Activated CD8-positive, alpha-beta memory T cell treated with anti-CD3 and anti-CD28 coated beads for 4 hours (primary cell): Measurements from ENCODE around the gene KRTAP2-3.
"Not testable (repeated sequence)": the region's sequence is repeated elsewhere in the genome, so short reads cannot be mapped to it uniquely, and the experiment has no call there.

Experiments
- DNase-seq, 2 donors: peaks; one replicate each; pipeline ENCODE4 v3.0.0-alpha.2; 2020; ENCODE audit warnings: low read depth in 2 of 2

KRTAP2-3 gene, protein sequence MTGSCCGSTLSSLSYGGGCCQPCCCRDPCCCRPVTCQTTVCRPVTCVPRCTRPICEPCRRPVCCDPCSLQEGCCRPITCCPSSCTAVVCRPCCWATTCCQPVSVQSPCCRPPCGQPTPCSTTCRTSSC

DNA sequence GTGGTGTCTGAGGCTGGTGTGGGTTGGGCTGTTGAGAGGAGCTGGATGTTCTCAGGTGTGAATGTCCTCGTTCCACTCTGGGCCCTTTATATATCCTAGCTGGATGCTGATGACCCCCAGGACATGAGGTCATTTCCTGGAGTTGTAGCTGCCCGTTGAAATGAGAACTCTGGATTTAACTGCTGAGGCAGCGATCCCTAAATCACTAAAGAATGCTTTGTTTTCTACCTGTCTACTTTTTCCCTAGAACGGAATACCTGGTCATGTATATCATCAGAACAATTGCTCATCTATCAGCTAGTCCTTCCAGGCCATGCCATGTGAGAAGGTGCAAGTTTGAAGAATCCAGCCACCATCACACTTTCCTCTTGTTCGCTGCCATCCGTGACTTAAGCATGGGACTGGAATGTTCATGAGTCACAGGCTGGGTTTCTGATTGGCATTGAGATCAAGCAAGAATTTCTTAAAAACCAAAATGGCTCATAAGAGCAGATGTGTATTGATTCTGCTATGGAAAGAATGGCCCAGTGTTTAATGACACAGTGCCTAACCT is at the start of gene KRTAP2-3:
Gene KRTAP2-3 (minus strand): TSS at position 63 of the 553 bp plus-strand sequence. CDS start 64 bp downstream, outside the sequence.
- no peak for DNase-seq

DNA sequence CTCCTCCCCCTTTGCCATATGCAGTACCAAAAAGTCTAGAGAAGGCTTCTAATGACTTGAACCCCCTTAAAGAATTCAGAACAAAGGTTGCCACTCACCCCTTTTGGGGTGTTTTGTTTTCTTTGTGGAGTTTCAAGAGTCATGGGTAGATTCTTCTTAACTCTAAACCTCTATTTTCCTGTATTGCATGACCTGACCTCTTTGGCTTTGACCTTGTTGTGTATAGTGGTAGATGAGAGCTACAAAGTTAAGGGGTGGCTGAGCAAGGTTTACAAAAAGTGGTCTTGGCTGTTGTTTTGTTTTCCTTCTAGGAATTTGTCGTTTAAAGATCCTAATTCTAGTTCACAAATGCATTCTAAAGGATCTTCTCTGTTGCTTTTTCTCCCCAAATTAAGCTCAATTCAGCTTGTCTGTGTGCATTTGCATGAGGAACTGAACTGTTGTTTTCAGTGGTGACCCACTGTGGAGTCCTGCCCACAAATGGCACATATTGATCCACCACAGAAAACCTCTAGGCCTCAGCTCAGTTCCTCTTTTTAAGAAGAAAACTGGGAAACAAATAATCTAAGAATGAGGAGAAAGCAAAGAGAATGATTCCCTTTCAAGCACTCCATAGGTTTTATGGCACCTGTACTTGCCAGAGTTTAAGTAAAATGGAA is 48.9 kb upstream of the KRTAP2-3 start:
- not testable (repeated sequence) for DNase-seq

- DNase-seq, result no peak
These were observed 48.1 kb upstream of the KRTAP2-3 start for GRCh38 chr17:41107941-41108450.

DNA sequence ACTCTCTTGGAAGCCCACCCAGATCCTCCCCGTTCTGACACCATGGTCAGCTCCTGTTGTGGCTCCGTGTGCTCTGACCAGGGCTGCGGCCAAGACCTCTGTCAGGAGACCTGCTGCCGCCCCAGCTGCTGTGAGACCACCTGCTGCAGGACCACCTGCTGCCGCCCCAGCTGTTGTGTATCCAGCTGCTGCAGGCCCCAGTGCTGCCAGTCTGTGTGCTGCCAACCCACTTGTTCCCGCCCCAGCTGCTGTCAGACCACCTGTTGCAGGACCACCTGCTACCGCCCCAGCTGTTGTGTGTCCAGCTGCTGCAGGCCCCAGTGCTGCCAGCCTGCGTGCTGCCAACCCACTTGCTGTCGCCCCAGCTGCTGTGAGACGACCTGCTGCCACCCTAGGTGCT is 45.4 kb upstream of the KRTAP2-3 start, which contains the start of gene KRTAP4-9:
Gene KRTAP4-9 (plus strand): TSS at position 43 of the 400 bp plus-strand sequence. CDS start 0 bp downstream, at position 43.
- not testable (repeated sequence) for DNase-seq

- not testable (repeated sequence) for DNase-seq
These were observed 44.6 kb upstream of the KRTAP2-3 start for GRCh38 chr17:41104386-41105038.

DNA sequence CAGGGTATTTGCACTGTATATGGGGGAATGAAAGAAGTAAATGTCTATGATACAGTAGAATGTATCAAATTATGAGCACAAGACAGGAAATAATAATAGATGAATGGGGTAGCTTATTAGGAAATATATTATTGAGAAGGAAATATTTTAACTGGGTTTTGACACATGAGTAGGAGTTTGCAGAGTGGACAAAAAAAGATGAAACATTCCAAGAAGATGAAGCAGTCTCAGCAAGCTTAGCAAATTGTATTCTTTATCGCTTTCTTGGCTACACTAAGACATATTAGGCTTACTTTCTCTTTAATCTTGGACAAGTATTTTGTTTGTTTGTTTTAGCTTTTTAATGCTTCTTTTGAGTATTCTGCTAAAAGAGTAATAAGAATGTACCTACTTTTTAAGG is 44.0 kb upstream of the KRTAP2-3 start:
- DNase-seq, result no peak

- DNase-seq, result no peak
These were observed 41.8 kb upstream of the KRTAP2-3 start, which contains the start of gene KRTAP4-16 for GRCh38 chr17:41101586-41102259. KRTAP4-16 (minus strand) TSS chr17:41102209; CDS start chr17:41102209, 0 bp downstream.

GRCh38 chr17:41099682-41100480 is 40.0 kb upstream of the KRTAP2-3 start:
- not testable (repeated sequence) for DNase-seq

GRCh38 chr17:41098481-41098880 is 38.6 kb upstream of the KRTAP2-3 start:
- no peak for DNase-seq

- DNase-seq, result no peak
These were observed 38.1 kb upstream of the KRTAP2-3 start, which contains the start of gene KRTAP4-8 for GRCh38 chr17:41098042-41098441. KRTAP4-8 (minus strand) TSS chr17:41098142; CDS start chr17:41098084, 58 bp downstream.

DNA sequence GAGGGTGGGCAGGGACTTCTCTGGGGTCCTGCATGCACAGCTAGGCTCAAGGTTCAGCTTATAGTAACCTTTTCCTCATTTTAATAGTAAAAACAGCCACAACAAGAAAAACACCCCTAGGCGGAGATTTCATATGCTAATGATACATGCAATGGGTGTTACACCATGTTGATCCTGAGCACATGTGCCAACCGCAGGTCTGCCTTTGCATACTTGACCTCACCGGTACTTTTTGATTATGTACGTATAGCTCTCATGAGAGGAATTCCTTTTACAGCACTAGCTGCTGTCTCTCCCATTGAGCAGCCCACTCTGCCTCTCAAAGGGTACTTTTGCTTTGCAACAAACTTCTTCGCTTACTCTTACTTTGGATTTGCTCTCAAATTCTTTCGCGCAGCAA is 36.1 kb upstream of the KRTAP2-3 start:
- DNase-seq, result no peak

DNA sequence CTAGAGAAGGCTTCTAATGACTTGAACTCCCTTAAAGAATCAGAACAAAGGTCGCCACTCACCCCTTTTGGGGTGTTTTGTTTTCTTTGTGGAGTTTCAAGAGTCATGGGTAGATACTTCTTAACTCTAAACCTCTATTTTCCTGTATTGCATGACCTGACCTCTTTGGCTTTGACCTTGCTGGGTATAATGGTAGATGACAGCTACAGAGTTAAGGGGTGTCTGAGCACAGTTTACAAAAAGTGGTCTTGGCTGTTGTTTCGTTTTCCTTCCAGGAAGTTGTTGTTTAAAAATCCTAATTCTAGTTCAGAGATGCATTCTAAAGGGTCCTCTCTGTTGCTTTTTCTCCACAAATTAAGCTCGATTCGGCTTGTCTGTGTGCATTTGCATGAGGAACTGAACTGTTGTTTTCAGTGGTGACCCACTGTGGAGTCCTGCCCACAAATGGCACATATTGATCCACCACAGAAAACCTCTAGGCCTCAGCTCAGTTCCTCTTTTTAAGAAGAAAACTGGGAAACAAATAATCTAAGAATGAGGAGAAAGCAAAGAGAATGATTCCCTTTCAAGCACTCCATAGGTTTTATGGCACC is 28.9 kb upstream of the KRTAP2-3 start:
- DNase-seq, result not testable (repeated sequence)

DNA sequence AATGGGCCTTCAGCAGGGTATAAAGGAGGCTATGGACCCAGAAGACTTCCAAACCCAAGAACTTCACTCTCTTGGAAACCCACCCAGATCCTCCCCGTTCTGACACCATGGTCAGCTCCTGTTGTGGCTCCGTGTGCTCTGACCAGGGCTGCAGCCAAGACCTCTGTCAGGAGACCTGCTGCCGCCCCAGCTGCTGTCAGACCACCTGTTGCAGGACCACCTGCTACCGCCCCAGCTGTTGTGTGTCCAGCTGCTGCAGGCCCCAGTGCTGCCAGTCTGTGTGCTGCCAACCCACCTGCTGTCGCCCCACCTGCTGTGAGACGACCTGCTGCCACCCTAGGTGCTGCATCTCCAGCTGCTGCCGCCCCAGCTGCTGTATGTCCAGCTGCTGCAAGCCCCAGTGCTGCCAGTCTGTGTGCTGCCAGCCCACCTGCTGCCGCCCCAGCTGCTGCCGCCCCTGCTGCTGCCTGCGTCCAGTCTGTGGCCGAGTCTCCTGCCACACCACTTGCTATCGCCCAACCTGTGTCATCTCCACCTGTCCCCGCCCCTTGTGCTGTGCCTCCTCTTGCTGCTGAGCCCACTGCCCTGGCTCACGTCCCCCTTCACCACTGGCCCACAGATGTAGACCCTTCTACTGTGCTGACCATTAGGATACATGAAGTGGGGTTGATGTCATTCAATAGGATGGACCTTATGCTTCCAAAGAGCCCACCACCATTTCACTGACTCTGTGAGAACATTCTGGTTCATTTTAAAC is 24.4 kb upstream of the KRTAP2-3 start, which contains the start of gene KRTAP4-7:
Gene KRTAP4-7 (plus strand): TSS at position 51 of the 757 bp plus-strand sequence. CDS start 57 bp downstream, at position 108.
- not testable (repeated sequence) for DNase-seq

DNA sequence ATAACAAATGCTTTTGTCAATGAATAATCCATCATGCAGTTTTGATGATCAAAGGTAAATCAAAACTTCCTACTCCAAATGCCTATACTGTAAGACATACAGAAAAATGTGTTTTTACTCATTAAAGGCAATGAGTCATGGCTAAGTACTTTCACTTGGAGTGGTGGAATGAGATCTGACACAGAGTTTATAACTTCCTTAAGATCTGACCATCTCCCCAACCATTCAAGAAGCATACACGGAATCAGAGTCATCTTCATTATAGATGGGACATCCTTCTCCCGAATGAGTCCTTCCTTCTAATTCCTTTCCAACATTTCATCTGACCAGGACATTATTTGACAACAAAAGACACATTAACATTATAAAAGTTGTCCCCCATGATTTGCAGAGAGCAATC is 23.5 kb upstream of the KRTAP2-3 start:
- not testable (repeated sequence) for DNase-seq

DNA sequence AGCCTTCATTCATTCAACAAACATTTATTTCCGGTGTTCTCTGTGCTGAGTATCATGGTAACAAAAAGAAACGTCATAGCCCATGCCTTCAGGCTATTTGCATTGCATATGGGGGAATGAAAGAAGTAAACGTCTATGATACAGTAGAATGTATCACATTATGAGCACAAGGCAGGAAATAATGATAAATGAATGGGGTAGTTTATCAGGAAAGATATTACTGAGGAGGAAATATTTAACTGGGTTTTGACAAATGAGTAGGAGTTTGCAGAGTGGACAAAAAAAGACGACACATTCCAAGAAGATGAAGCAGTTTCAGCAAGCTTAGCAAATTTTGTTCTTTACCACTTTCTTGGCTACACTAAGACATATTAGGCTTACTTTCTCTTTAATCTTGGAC is 22.7 kb upstream of the KRTAP2-3 start:
- DNase-seq, result no peak

DNA sequence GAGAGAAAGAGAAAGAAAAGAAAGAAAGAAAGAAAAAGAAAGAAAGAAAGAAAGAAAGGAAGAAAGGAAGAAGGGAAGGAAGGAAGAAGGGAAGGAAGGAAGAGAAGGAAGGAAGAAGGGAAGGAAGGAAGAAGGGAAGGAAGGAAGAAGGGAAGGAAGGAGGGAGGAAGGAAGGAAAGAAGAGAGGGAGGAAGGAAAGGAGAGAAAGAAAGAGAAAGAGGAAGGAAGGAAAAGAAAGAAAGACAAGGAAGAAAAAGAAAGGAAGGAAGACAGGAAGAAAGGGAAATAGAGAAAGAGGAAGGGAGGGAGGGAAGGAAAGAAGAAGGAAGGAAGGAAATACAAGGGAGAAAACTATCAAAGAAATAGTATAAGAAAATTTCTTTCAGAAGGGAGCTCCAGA is 16.9 kb upstream of the KRTAP2-3 start:
- no peak for DNase-seq

- no peak for DNase-seq
These were observed 13.8 kb upstream of the KRTAP2-3 start for GRCh38 chr17:41073676-41074075.

- DNase-seq, result no peak
These were observed 11.9 kb upstream of the KRTAP2-3 start for GRCh38 chr17:41071606-41072360.

- no peak for DNase-seq
These were observed 9.1 kb upstream of the KRTAP2-3 start for GRCh38 chr17:41069031-41069430.
